ENCODE results near the gene TVP23C.

The TVP23C gene

GRCh38 chr17:15466131-15466530 lies 97.2 kb downstream of the TVP23C start:
- Histone ChIP-seq H3F3A (ENCODE audit: insufficient read depth) (no peaks in the 10 kb centered on the region), H3K79me2 (ENCODE audit: insufficient read depth, low read length) (no peaks in the 10 kb centered on the region), H3K4me2 (ENCODE audit: low read depth, low read length, poor library complexity, severe bottlenecking) (no peak overlapping the region), H3K9ac (ENCODE audit: low read length) (no peak overlapping the region), H3K9me3 (ENCODE audit: insufficient read depth, low read length) (no peaks in the 10 kb centered on the region), H4K20me1 (ENCODE audit: low read depth, low read length) (no peaks in the 10 kb centered on the region), H3K4me3 (ENCODE audit: insufficient read depth, low read length, poor library complexity, severe bottlenecking) (no peak overlapping the region), H3K27me3 (ENCODE audit: low read length) (no peaks in the 10 kb centered on the region), H3K9me2 (replicated peaks; ENCODE audit: insufficient read depth, low read length) (no peaks in the 10 kb centered on the region), H2AFZ (ENCODE audit: low read depth, low read length, severe bottlenecking) (no peak overlapping the region), H3K27ac (ENCODE audit: low read depth, low read length) (no peak overlapping the region), H3K36me3 (ENCODE audit: low read length) (no peaks in the 10 kb centered on the region)
- TF ChIP-seq CTCF (IDR thresholded peaks at IDR 0.05; ENCODE audit: insufficient read depth, low read length, poor library complexity, severe bottlenecking) (no peak), EZH2phosphoT487 (conservative IDR thresholded peaks at IDR 0.05; ENCODE audit: low read length) (no peak)

- no peak overlapping the region for H3K27ac ChIP-seq (ENCODE audit: low read depth, low read length)
- TF ChIP-seq EZH2phosphoT487 (conservative IDR thresholded peaks at IDR 0.05; ENCODE audit: low read length) (no peak), CTCF (IDR thresholded peaks at IDR 0.05; ENCODE audit: insufficient read depth, low read length, poor library complexity, severe bottlenecking) (no peak)
- H4K20me1 ChIP-seq (ENCODE audit: low read depth, low read length) = no peaks in the 10 kb centered on the region
- no peaks in the 10 kb centered on the region for H3K9me3 ChIP-seq (ENCODE audit: insufficient read depth, low read length)
- H3K9me2 ChIP-seq (replicated peaks; ENCODE audit: insufficient read depth, low read length) = no peaks in the 10 kb centered on the region
- no peak overlapping the region for H3K4me3 ChIP-seq (ENCODE audit: insufficient read depth, low read length, poor library complexity, severe bottlenecking)
- no peaks in the 10 kb centered on the region for H3K79me2 ChIP-seq (ENCODE audit: insufficient read depth, low read length)
- no peaks in the 10 kb centered on the region for H3F3A ChIP-seq (ENCODE audit: insufficient read depth)
- H3K27me3 ChIP-seq (ENCODE audit: low read length) = no peaks in the 10 kb centered on the region
- H2AFZ ChIP-seq (ENCODE audit: low read depth, low read length, severe bottlenecking) = no peak overlapping the region
- no peak overlapping the region for H3K9ac ChIP-seq (ENCODE audit: low read length)
- H3K36me3 ChIP-seq (ENCODE audit: low read length) = no peaks in the 10 kb centered on the region
- no peak overlapping the region for H3K4me2 ChIP-seq (ENCODE audit: low read depth, low read length, poor library complexity, severe bottlenecking)
Observed at GRCh38 chr17:15465045-15465701, 98.1 kb downstream of the TVP23C start.

- TF ChIP-seq EZH2phosphoT487 (conservative IDR thresholded peaks at IDR 0.05; ENCODE audit: low read length) = no peak
- no peak for TF ChIP-seq CTCF (IDR thresholded peaks at IDR 0.05; ENCODE audit: insufficient read depth, low read length, poor library complexity, severe bottlenecking)
- Histone ChIP-seq H3K9me2 (replicated peaks; ENCODE audit: insufficient read depth, low read length) (no peaks in the 10 kb centered on the region), H2AFZ (ENCODE audit: low read depth, low read length, severe bottlenecking) (no peak overlapping the region), H3K9ac (ENCODE audit: low read length) (no peak overlapping the region), H3K79me2 (ENCODE audit: insufficient read depth, low read length) (no peaks in the 10 kb centered on the region), H4K20me1 (ENCODE audit: low read depth, low read length) (no peaks in the 10 kb centered on the region), H3K4me3 (ENCODE audit: insufficient read depth, low read length, poor library complexity, severe bottlenecking) (no peak overlapping the region), H3K36me3 (ENCODE audit: low read length) (no peaks in the 10 kb centered on the region), H3F3A (ENCODE audit: insufficient read depth) (no peaks in the 10 kb centered on the region), H3K9me3 (ENCODE audit: insufficient read depth, low read length) (no peaks in the 10 kb centered on the region), H3K4me2 (ENCODE audit: low read depth, low read length, poor library complexity, severe bottlenecking) (no peak overlapping the region), H3K27me3 (ENCODE audit: low read length) (no peaks in the 10 kb centered on the region), H3K27ac (ENCODE audit: low read depth, low read length) (no peak overlapping the region)
Observed at GRCh38 chr17:15464231-15464985, 98.9 kb downstream of the TVP23C start.
